Activated naive CD4-positive, alpha-beta T cell treated with anti-CD3 and anti-CD28 coated beads, Interleukin-2, amount 50 U/mL, for 16 hours (primary cell): Measurements from ENCODE around the gene RPGRIP1.
"Not testable (repeated sequence)": the region's sequence is repeated elsewhere in the genome, so short reads cannot be mapped to it uniquely, and the experiment has no call there.

Experiments
- DNase-seq: peaks from one replicate; pipeline ENCODE4 v3.0.0-alpha.2; 2020

RPGRIP1 gene

GRCh38 chr14:21279783-21280182, at the start of gene RPGRIP1:
Gene RPGRIP1 (plus strand): TSS chr14:21280083. CDS start chr14:21287977, 7,894 bp downstream.
- DNase-seq, result no peak

GRCh38 chr14:21231020-21231652, 48.7 kb upstream of the RPGRIP1 start:
- peak; percentile 26 for DNase-seq

GRCh38 chr14:21233457-21234076, 46.3 kb upstream of the RPGRIP1 start:
- no peak for DNase-seq

GRCh38 chr14:21234112-21234511, 45.8 kb upstream of the RPGRIP1 start:
- no peak for DNase-seq

GRCh38 chr14:21236948-21237797, 42.7 kb upstream of the RPGRIP1 start:
- no peak for DNase-seq

- no peak for DNase-seq
Observed at GRCh38 chr14:21238823-21239518, 40.9 kb upstream of the RPGRIP1 start.

- no peak for DNase-seq
Observed at GRCh38 chr14:21240417-21240816, 39.5 kb upstream of the RPGRIP1 start.

- no peak for DNase-seq
Observed at GRCh38 chr14:21241218-21241819, 38.6 kb upstream of the RPGRIP1 start.

- no peak for DNase-seq
Observed at GRCh38 chr14:21244544-21244943, 35.3 kb upstream of the RPGRIP1 start.

GRCh38 chr14:21245813-21246212, 34.1 kb upstream of the RPGRIP1 start:
- no peak for DNase-seq

GRCh38 chr14:21248338-21248737, 31.5 kb upstream of the RPGRIP1 start:
- DNase-seq, result no peak

GRCh38 chr14:21248739-21249411, 31.0 kb upstream of the RPGRIP1 start:
- no peak for DNase-seq

- DNase-seq, result no peak
Observed at GRCh38 chr14:21251215-21251614, 28.7 kb upstream of the RPGRIP1 start.

- no peak for DNase-seq
Observed at GRCh38 chr14:21252149-21252548, 27.7 kb upstream of the RPGRIP1 start.

- DNase-seq, result no peak
Observed at GRCh38 chr14:21255385-21256101, 24.3 kb upstream of the RPGRIP1 start.

GRCh38 chr14:21256102-21256447, 23.8 kb upstream of the RPGRIP1 start:
- DNase-seq, result not testable (repeated sequence)

- DNase-seq, result no peak
Observed at GRCh38 chr14:21256539-21257393, 23.1 kb upstream of the RPGRIP1 start.

- no peak for DNase-seq
Observed at GRCh38 chr14:21257394-21257909, 22.4 kb upstream of the RPGRIP1 start.

GRCh38 chr14:21258005-21258888, 21.6 kb upstream of the RPGRIP1 start:
- no peak for DNase-seq
